ENCODE results near the gene MRPL16. TPM values are rescaled to one million over a fixed set of nuclear protein-coding genes. Genes with fewer than 3 reads are reported as not detected.

Gene MRPL16
- total RNA-seq, 1 donor from 2014 or later: 27.6 TPM

- DNase-seq (ENCODE audit: low spot score): no peak
- H3K4me3 Mint-ChIP-seq (ENCODE audit: unreplicated experiment): peak overlapping the region; percentile 89
- peaks cover 16% of the 10 kb centered on the region for H3K4me1 Mint-ChIP-seq (ENCODE audit: low read depth)
- no peak for TF ChIP-seq CTCF (IDR thresholded peaks at IDR 0.05)
- H3K9me3 Mint-ChIP-seq (ENCODE audit: low read depth): no peaks in the 10 kb centered on the region
- peaks cover 8% of the 10 kb centered on the region for H3K36me3 Mint-ChIP-seq (ENCODE audit: low read depth)
- H3K27ac Mint-ChIP-seq (ENCODE audit: unreplicated experiment): peak overlapping the region; percentile 80
- H3K27me3 Mint-ChIP-seq (ENCODE audit: low read depth): peaks cover 10% of the 10 kb centered on the region
These were observed 307 bp upstream of the MRPL16 start for GRCh38 chr11:59810911-59811259.

GRCh38 chr11:59807047-59807610, 3.4 kb downstream of the MRPL16 start:
- Mint-ChIP-seq H3K4me1 (ENCODE audit: low read depth) (peaks cover 16% of the 10 kb centered on the region), H3K27me3 (ENCODE audit: low read depth) (no peaks in the 10 kb centered on the region), H3K4me3 (ENCODE audit: unreplicated experiment) (no peak overlapping the region), H3K9me3 (ENCODE audit: low read depth) (no peaks in the 10 kb centered on the region), H3K27ac (ENCODE audit: unreplicated experiment) (no peak overlapping the region), H3K36me3 (ENCODE audit: low read depth) (peaks cover 13% of the 10 kb centered on the region)
- no peak for DNase-seq (ENCODE audit: low spot score)
- TF ChIP-seq CTCF (IDR thresholded peaks at IDR 0.05): no peak

- peaks cover 18% of the 10 kb centered on the region for H3K36me3 Mint-ChIP-seq (ENCODE audit: low read depth)
- H3K27me3 Mint-ChIP-seq (ENCODE audit: low read depth): no peaks in the 10 kb centered on the region
- H3K4me3 Mint-ChIP-seq (ENCODE audit: unreplicated experiment): no peak overlapping the region
- H3K27ac Mint-ChIP-seq (ENCODE audit: unreplicated experiment): no peak overlapping the region
- TF ChIP-seq CTCF (IDR thresholded peaks at IDR 0.05): no peak
- DNase-seq (ENCODE audit: low spot score): no peak
- no peaks in the 10 kb centered on the region for H3K4me1 Mint-ChIP-seq (ENCODE audit: low read depth)
- no peaks in the 10 kb centered on the region for H3K9me3 Mint-ChIP-seq (ENCODE audit: low read depth)
These were observed 6.5 kb downstream of the MRPL16 start for GRCh38 chr11:59804061-59804460.

GRCh38 chr11:59802639-59803176, 7.9 kb downstream of the MRPL16 start:
- no peaks in the 10 kb centered on the region for H3K4me1 Mint-ChIP-seq (ENCODE audit: low read depth)
- no peaks in the 10 kb centered on the region for H3K27me3 Mint-ChIP-seq (ENCODE audit: low read depth)
- no peaks in the 10 kb centered on the region for H3K9me3 Mint-ChIP-seq (ENCODE audit: low read depth)
- H3K4me3 Mint-ChIP-seq (ENCODE audit: unreplicated experiment): no peak overlapping the region
- DNase-seq (ENCODE audit: low spot score): no peak
- peaks cover 20% of the 10 kb centered on the region for H3K36me3 Mint-ChIP-seq (ENCODE audit: low read depth)
- no peak overlapping the region for H3K27ac Mint-ChIP-seq (ENCODE audit: unreplicated experiment)
- peak; percentile 97 for TF ChIP-seq CTCF (IDR thresholded peaks at IDR 0.05)

DNA sequence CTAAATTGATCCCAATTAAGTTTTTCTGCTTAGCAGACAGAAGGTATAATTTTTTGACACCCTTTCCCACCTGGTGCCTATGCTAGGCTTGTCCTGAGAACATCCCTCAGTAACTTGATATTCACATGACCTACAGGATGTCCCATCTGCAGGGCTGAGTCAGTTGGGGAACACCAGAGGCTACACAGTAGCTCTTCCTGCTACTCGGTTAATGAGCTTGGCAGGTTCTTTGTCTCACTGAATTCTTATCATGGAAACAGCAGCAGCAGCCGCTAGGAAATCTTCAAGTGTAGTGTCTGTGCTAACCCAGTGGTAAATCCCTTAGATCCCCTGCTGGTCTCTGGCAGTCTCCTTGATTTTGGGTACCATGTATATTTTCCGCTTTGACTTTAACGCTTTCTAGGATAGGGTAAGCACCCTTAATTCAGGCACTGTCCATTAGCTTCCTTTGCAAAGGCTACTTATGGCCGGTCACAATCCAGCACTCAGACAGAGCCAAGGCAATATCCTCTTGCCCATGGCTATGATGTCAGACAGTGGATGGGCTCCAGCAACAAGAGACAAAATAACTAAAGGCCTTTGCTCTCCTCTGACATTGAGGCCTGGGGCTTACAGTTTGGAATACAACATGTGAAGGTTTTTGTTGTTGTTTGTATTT, 8.5 kb downstream of the MRPL16 start:
- Mint-ChIP-seq H3K27ac (ENCODE audit: unreplicated experiment) (peak overlapping the region; percentile 68), H3K36me3 (ENCODE audit: low read depth) (peaks cover 24% of the 10 kb centered on the region), H3K9me3 (ENCODE audit: low read depth) (no peaks in the 10 kb centered on the region), H3K27me3 (ENCODE audit: low read depth) (no peaks in the 10 kb centered on the region), H3K4me1 (ENCODE audit: low read depth) (no peaks in the 10 kb centered on the region), H3K4me3 (ENCODE audit: unreplicated experiment) (no peak overlapping the region)
- DNase-seq (ENCODE audit: low spot score): no peak
- no peak for TF ChIP-seq CTCF (IDR thresholded peaks at IDR 0.05)
